Vagina (tissue), 2 donors: ENCODE results near the gene ADGRG6.

ENCODE experiments used
- POLR2A ChIP-seq, 2 donors: fragments of 450-650 bp; IDR thresholded peaks; one replicate each; pipeline ENCODE4 v1.6.1; 2017; ENCODE audit warnings: antibody characterized with exemption in 2 of 2, mild to moderate bottlenecking in 2 of 2, moderate library complexity in 2 of 2
- POLR2AphosphoS5 ChIP-seq, 2 donors: sonication (generic); formaldehyde crosslinking; IDR thresholded peaks; one replicate each; pipeline ENCODE4 v1.9.0; 2017; ENCODE audit warnings: antibody characterized with exemption in 2 of 2, mild to moderate bottlenecking in 2 of 2, low read depth in 1 of 2; ENCODE audit not compliant: insufficient read depth in 1 of 2
- TF ChIP-seq, protein P1 (sequence below), 3 experiments: fragments of 450-650 bp in 2 of 3; fragments of 200-600 bp in 1 of 3; sonication (generic) in 1 of 3; IDR thresholded peaks; one replicate each; pipeline ENCODE4 v1.5.1; 2017 to 2019; ENCODE audit warnings: antibody characterized with exemption in 3 of 3, mild to moderate bottlenecking in 2 of 3, moderate library complexity in 2 of 3

DNA sequence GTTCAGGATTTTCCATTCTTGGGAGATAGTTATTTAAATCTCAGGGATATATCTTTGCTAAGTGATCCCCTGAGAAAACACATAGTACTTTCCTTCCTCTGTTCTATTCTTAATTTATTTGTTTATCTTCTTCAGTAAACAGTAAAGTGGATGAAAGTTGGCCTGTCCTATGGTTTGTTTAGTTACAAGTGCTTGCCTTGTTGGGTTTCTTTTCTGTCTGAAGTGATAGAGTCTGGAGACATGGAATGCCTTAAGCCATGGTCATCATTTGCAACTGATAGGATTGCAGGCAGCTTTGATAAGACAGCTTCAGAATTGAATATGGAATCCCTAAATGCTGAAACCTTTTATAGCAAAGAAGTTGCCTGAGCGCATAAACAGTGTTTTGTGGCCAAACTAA lies 4.9 kb downstream of the ADGRG6 start:
- TF ChIP-seq, protein P1, sequence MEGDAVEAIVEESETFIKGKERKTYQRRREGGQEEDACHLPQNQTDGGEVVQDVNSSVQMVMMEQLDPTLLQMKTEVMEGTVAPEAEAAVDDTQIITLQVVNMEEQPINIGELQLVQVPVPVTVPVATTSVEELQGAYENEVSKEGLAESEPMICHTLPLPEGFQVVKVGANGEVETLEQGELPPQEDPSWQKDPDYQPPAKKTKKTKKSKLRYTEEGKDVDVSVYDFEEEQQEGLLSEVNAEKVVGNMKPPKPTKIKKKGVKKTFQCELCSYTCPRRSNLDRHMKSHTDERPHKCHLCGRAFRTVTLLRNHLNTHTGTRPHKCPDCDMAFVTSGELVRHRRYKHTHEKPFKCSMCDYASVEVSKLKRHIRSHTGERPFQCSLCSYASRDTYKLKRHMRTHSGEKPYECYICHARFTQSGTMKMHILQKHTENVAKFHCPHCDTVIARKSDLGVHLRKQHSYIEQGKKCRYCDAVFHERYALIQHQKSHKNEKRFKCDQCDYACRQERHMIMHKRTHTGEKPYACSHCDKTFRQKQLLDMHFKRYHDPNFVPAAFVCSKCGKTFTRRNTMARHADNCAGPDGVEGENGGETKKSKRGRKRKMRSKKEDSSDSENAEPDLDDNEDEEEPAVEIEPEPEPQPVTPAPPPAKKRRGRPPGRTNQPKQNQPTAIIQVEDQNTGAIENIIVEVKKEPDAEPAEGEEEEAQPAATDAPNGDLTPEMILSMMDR (IDR thresholded peaks at IDR 0.05) = no peak
- TF ChIP-seq POLR2AphosphoS5 (IDR thresholded peaks at IDR 0.05; ENCODE audit: insufficient read depth in 1 of 2, low read depth in 1 of 2) = no peak
- no peak for TF ChIP-seq POLR2A (IDR thresholded peaks at IDR 0.05)
